IMR-90 (cell line): ENCODE results near the gene JPH3.

Experiments used
- CHD1 ChIP-seq: IDR thresholded peaks from 2 replicates; pipeline ENCODE4 v1.6.1; 2012; ENCODE audit warnings: low read depth, low read length, improper control_type of control experiment
- NFE2L2 ChIP-seq: fragments of 150-350 bp; IDR thresholded peaks from 2 replicates; pipeline ENCODE4 v1.6.1; 2016; ENCODE audit warnings: low read depth, mild to moderate bottlenecking, low read length
- POLR2A ChIP-seq: IDR thresholded peaks from 2 replicates; pipeline ENCODE4 v1.6.1; 2012; ENCODE audit warnings: mild to moderate bottlenecking, low read depth, low read length
- RAD21 ChIP-seq: IDR thresholded peaks from 2 replicates; pipeline ENCODE4 v1.6.1; 2012; ENCODE audit warnings: low read length, improper control_type of control experiment
- RFX5 ChIP-seq: IDR thresholded peaks from 2 replicates; pipeline ENCODE4 v1.8.0; 2012; ENCODE audit warnings: low read depth, mild to moderate bottlenecking, low read length, moderate library complexity
- TF ChIP-seq, protein P1 (sequence below): conservative IDR thresholded peaks from 2 replicates; pipeline ENCODE4 v1.5.1; 2012; ENCODE audit warnings: mild to moderate bottlenecking, low read depth, low read length, improper control_type of control experiment
- TF ChIP-seq, protein P2 (sequence below): fragments of 150-350 bp; IDR thresholded peaks from 2 replicates; pipeline ENCODE4 v1.6.1; 2017; ENCODE audit warnings: mild to moderate bottlenecking, antibody characterized with exemption, low read length, low read depth

DNA sequence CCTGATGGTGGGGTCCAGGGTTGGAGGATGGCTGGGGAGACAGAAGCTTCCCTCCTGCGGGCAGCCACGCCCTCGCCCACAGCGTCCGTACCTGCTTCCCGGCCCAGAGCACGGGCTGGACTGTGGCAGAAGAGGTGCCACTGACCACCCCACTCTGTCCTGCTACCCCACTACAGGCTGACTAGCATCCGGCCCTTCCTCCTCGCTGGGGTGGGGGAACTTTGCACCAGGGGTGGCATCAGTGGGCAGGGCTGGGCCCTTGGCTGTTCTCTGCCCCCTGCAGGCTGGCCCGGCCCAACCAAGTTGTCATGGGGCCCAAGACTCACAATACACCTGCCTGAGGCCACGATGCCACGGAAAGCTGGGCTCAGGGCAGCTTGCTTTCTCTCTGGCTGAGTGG, 90.4 kb downstream of the JPH3 start:
- TF ChIP-seq, protein P1, sequence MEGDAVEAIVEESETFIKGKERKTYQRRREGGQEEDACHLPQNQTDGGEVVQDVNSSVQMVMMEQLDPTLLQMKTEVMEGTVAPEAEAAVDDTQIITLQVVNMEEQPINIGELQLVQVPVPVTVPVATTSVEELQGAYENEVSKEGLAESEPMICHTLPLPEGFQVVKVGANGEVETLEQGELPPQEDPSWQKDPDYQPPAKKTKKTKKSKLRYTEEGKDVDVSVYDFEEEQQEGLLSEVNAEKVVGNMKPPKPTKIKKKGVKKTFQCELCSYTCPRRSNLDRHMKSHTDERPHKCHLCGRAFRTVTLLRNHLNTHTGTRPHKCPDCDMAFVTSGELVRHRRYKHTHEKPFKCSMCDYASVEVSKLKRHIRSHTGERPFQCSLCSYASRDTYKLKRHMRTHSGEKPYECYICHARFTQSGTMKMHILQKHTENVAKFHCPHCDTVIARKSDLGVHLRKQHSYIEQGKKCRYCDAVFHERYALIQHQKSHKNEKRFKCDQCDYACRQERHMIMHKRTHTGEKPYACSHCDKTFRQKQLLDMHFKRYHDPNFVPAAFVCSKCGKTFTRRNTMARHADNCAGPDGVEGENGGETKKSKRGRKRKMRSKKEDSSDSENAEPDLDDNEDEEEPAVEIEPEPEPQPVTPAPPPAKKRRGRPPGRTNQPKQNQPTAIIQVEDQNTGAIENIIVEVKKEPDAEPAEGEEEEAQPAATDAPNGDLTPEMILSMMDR = no peak
- TF ChIP-seq POLR2A = no peak
- no peak for TF ChIP-seq CHD1
- TF ChIP-seq, protein P2, sequence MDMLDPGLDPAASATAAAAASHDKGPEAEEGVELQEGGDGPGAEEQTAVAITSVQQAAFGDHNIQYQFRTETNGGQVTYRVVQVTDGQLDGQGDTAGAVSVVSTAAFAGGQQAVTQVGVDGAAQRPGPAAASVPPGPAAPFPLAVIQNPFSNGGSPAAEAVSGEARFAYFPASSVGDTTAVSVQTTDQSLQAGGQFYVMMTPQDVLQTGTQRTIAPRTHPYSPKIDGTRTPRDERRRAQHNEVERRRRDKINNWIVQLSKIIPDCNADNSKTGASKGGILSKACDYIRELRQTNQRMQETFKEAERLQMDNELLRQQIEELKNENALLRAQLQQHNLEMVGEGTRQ = no peak
- TF ChIP-seq RAD21 = no peak
- no peak for TF ChIP-seq RFX5
- TF ChIP-seq NFE2L2 = no peak
